Hepatocyte (in vitro differentiated cells): ENCODE results near the gene MDH1B. TPM values are rescaled to one million over a fixed set of nuclear protein-coding genes. Genes with fewer than 3 reads are reported as not detected.

ENCODE experiments used
- DNase-seq: peaks from one replicate; pipeline ENCODE4 v3.0.0-alpha.2; 2016; ENCODE audit warnings: low spot score
- H2AFZ ChIP-seq: fragments of 200-600 bp; sonication (generic); 2 replicates; pipeline ENCODE4 v1.6.0; 2016; ENCODE audit warnings: antibody characterized with exemption, mild to moderate bottlenecking
- H3K27ac ChIP-seq: fragments of 200-600 bp; sonication (generic); 2 replicates; pipeline ENCODE4 v1.5.1; 2016; ENCODE audit warnings: mild to moderate bottlenecking
- H3K27me3 ChIP-seq: fragments of 200-600 bp; sonication (generic); 2 replicates; pipeline ENCODE4 v1.6.1; 2016
- H3K36me3 ChIP-seq: fragments of 200-600 bp; sonication (generic); replicated peaks from 2 replicates; pipeline ENCODE4 v1.5.1; 2016; ENCODE audit warnings: low read depth; ENCODE audit not compliant: insufficient read depth
- H3K4me1 ChIP-seq: fragments of 200-600 bp; sonication (generic); 2 replicates; pipeline ENCODE4 v1.5.1; 2016; ENCODE audit warnings: mild to moderate bottlenecking, moderate library complexity; ENCODE audit not compliant: insufficient read depth
- H3K4me2 ChIP-seq: fragments of 200-600 bp; sonication (generic); 2 replicates; pipeline ENCODE4 v1.6.0; 2016
- H3K4me3 ChIP-seq: fragments of 200-600 bp; sonication (generic); 2 replicates; pipeline ENCODE4 v1.5.1; 2016; ENCODE audit warnings: mild to moderate bottlenecking
- H3K79me2 ChIP-seq: fragments of 200-600 bp; sonication (generic); 2 replicates; pipeline ENCODE4 v1.6.0; 2017; ENCODE audit warnings: mild to moderate bottlenecking
- H3K9me2 ChIP-seq: fragments of 200-600 bp; sonication (generic); replicated peaks from 2 replicates; pipeline ENCODE4 v1.6.0; 2017; ENCODE audit warnings: mild to moderate bottlenecking; ENCODE audit not compliant: insufficient read depth
- H3K9me3 ChIP-seq: fragments of 200-600 bp; sonication (generic); 2 replicates; pipeline ENCODE4 v1.5.1; 2016; ENCODE audit warnings: low read depth, mild to moderate bottlenecking
- H4K20me1 ChIP-seq: fragments of 200-600 bp; sonication (generic); 2 replicates; pipeline ENCODE4 v1.6.0; 2016; ENCODE audit warnings: mild to moderate bottlenecking; ENCODE audit not compliant: insufficient read depth, poor library complexity, severe bottlenecking
- CTCF ChIP-seq: fragments of 200-600 bp; sonication (generic); IDR thresholded peaks from 2 replicates; pipeline ENCODE4 v1.5.1; 2016; ENCODE audit warnings: antibody characterized with exemption, mild to moderate bottlenecking; ENCODE audit not compliant: poor library complexity
- EZH2 ChIP-seq: fragments of 200-600 bp; sonication (generic); IDR thresholded peaks from 2 replicates; pipeline ENCODE4 v1.6.1; 2016; ENCODE audit warnings: antibody characterized with exemption, mild to moderate bottlenecking, borderline replicate concordance
- EZH2phosphoT487 ChIP-seq: fragments of 200-600 bp; sonication (generic); IDR thresholded peaks from one replicate; pipeline ENCODE4 v1.6.1; 2018; ENCODE audit warnings: antibody characterized with exemption, mild to moderate bottlenecking, low read depth, moderate library complexity; ENCODE audit not compliant: unreplicated experiment, severe bottlenecking
- WGBS: methylation state at CpG from one replicate; pipeline ENCODE4 v1.1.6; 2016; ENCODE audit warnings: low lambda C conversion rate; ENCODE audit errors: missing lambda C conversion rate; 5-methylcytosine and 5-hydroxymethylcytosine counted together
- polyA plus RNA-seq: library from polyadenylated mRNA; unstranded; fragments of >200 nt; fragmentation: Nextera tagmentation; extraction: Ambion mirVana; gene quantifications from 2 replicates; pipeline ENCODE4 v1.2.1, GENCODE V29; 2016
- total RNA-seq: library from RNA; depleted of rRNA; stranded (reverse); fragments of >200 nt; gene quantifications from 2 replicates; pipeline ENCODE4 v1.2.3, GENCODE V29; 2014

MDH1B gene
- total and polyA plus RNA-seq, 2 experiments from 2014 or later: 0.07 to 0.35 TPM

GRCh38 chr2:206784559-206785353, 19.6 kb upstream of the MDH1B start:
- 97% methylated on average over 7 of the region's 7 CpGs for WGBS
- H3K4me3 ChIP-seq: no peak overlapping the region
- no peak overlapping the region for H2AFZ ChIP-seq
- no peaks in the 10 kb centered on the region for H3K9me2 ChIP-seq
- no peaks in the 10 kb centered on the region for H3K4me1 ChIP-seq
- H3K79me2 ChIP-seq: peaks cover 6% of the 10 kb centered on the region
- no peak overlapping the region for H3K4me2 ChIP-seq
- no peaks in the 10 kb centered on the region for H3K27me3 ChIP-seq
- no peaks in the 10 kb centered on the region for H4K20me1 ChIP-seq
- H3K36me3 ChIP-seq: no peaks in the 10 kb centered on the region
- no peak for DNase-seq
- H3K9me3 ChIP-seq: no peaks in the 10 kb centered on the region
- no peak overlapping the region for H3K27ac ChIP-seq
- TF ChIP-seq CTCF (no peak), EZH2phosphoT487 (no peak), EZH2 (no peak)

GRCh38 chr2:206783718-206784117, 18.6 kb upstream of the MDH1B start:
- no peak overlapping the region for H2AFZ ChIP-seq
- no peaks in the 10 kb centered on the region for H3K9me2 ChIP-seq
- no peaks in the 10 kb centered on the region for H3K27me3 ChIP-seq
- no peak for DNase-seq
- H4K20me1 ChIP-seq: no peaks in the 10 kb centered on the region
- H3K79me2 ChIP-seq: peaks cover 6% of the 10 kb centered on the region
- no peak overlapping the region for H3K27ac ChIP-seq
- no peaks in the 10 kb centered on the region for H3K9me3 ChIP-seq
- no peak for TF ChIP-seq EZH2phosphoT487
- no peak for TF ChIP-seq EZH2
- TF ChIP-seq CTCF: peak; percentile 40
- no peak overlapping the region for H3K4me3 ChIP-seq
- no peak overlapping the region for H3K4me2 ChIP-seq
- H3K4me1 ChIP-seq: no peaks in the 10 kb centered on the region
- 68% methylated on average over 2 of the region's 2 CpGs for WGBS
- H3K36me3 ChIP-seq: no peaks in the 10 kb centered on the region

DNA sequence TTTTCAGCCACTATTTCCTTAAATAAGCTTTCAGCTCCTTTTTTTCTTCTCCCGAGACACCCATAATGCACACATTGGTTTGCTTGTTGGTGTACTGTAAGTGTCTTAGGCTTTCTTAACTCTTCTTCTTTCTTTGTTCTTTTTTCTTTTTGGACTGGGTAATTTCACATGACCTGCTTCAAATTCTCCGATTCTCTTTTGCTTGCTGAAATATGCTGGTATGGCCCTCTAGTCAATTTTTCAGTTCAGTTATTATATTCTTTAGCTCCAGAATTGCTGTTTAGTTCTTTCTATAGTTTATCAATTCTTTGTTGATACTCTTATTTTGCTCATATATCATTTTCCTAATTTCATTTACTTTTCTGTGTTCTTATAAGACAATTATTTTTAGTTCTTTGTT, 15.5 kb upstream of the MDH1B start:
- Histone ChIP-seq H3K4me1 (no peaks in the 10 kb centered on the region), H3K27me3 (no peaks in the 10 kb centered on the region), H3K79me2 (peaks cover 18% of the 10 kb centered on the region), H3K27ac (no peak overlapping the region), H3K9me3 (peaks cover 5% of the 10 kb centered on the region), H3K9me2 (no peaks in the 10 kb centered on the region), H2AFZ (no peak overlapping the region), H3K36me3 (no peaks in the 10 kb centered on the region), H3K4me2 (no peak overlapping the region), H3K4me3 (no peak overlapping the region), H4K20me1 (no peaks in the 10 kb centered on the region)
- no peak for DNase-seq
- TF ChIP-seq EZH2 (no peak), CTCF (no peak), EZH2phosphoT487 (no peak)
- 98% methylated on average over 2 of the region's 2 CpGs for WGBS

DNA sequence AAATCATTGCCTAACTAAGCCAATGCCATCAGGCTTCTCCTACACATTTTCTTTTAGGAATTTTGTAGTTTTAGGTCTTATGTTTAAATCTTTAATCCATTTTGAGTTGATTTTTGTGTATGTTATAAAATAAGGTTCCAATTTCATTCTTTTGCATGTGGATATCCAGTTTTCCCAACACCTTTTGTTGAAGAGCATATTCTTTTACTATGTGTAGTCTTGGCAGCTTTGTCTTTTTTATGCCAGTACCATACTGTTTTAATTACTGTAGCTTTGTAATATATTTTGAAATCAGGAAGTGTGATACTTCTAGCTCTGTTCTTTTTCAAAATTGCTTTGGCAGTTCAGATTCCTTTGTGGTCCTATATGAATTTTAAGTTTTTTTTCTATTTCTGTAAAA, 11.3 kb upstream of the MDH1B start:
- no peaks in the 10 kb centered on the region for H3K36me3 ChIP-seq

More for the DNA sequence above, 11.3 kb upstream of the MDH1B start:
- no peaks in the 10 kb centered on the region for H3K4me1 ChIP-seq
- H3K27me3 ChIP-seq: no peaks in the 10 kb centered on the region
- peaks cover 14% of the 10 kb centered on the region for H3K79me2 ChIP-seq
- no peak overlapping the region for H3K27ac ChIP-seq
- H3K9me3 ChIP-seq: peaks cover 5% of the 10 kb centered on the region
- H2AFZ ChIP-seq: no peak overlapping the region
- H3K4me2 ChIP-seq: no peak overlapping the region
- TF ChIP-seq EZH2 (no peak), EZH2phosphoT487 (no peak), CTCF (no peak)
- no peaks in the 10 kb centered on the region for H4K20me1 ChIP-seq
- DNase-seq: no peak
- H3K4me3 ChIP-seq: no peak overlapping the region
- H3K9me2 ChIP-seq: no peaks in the 10 kb centered on the region
